Measurements from ENCODE around the gene DDX59. TPM values are rescaled to one million over a fixed set of nuclear protein-coding genes. Genes with fewer than 3 reads are reported as not detected.

DDX59 gene
- 9.7 and 16.0 TPM in 2 replicates for total RNA-seq

- H3K4me3 ChIP-seq (ENCODE audit: low read depth, low read length), result peak within 1 kb of the TSS; percentile 89
- TF ChIP-seq CTCF (IDR thresholded peaks at IDR 0.05; ENCODE audit: insufficient read depth, low read depth, low read length), result no peak
- peak; percentile 98 for DNase-seq (ENCODE audit: low read depth)
Measured at GRCh38 chr1:200669314-200670241, at the start of gene DDX59. DDX59 (minus strand) TSS chr1:200669907; CDS start chr1:200666740, 3,167 bp downstream.

GRCh38 chr1:200714504-200715187, 44.9 kb upstream of the DDX59 start:
- no peak overlapping the region for H3K4me3 ChIP-seq (ENCODE audit: low read depth, low read length)
- TF ChIP-seq CTCF (IDR thresholded peaks at IDR 0.05; ENCODE audit: insufficient read depth, low read depth, low read length), result no peak
- DNase-seq (ENCODE audit: low read depth), result no peak

GRCh38 chr1:200710166-200710565, 40.5 kb upstream of the DDX59 start:
- H3K4me3 ChIP-seq (ENCODE audit: low read depth, low read length), result no peak overlapping the region
- no peak for DNase-seq (ENCODE audit: low read depth)
- no peak for TF ChIP-seq CTCF (IDR thresholded peaks at IDR 0.05; ENCODE audit: insufficient read depth, low read depth, low read length)

GRCh38 chr1:200708769-200709168, 39.1 kb upstream of the DDX59 start:
- no peak overlapping the region for H3K4me3 ChIP-seq (ENCODE audit: low read depth, low read length)
- no peak for DNase-seq (ENCODE audit: low read depth)
- TF ChIP-seq CTCF (IDR thresholded peaks at IDR 0.05; ENCODE audit: insufficient read depth, low read depth, low read length), result no peak

GRCh38 chr1:200708161-200708560, 38.5 kb upstream of the DDX59 start:
- TF ChIP-seq CTCF (IDR thresholded peaks at IDR 0.05; ENCODE audit: insufficient read depth, low read depth, low read length), result no peak
- no peak overlapping the region for H3K4me3 ChIP-seq (ENCODE audit: low read depth, low read length)
- no peak for DNase-seq (ENCODE audit: low read depth)

GRCh38 chr1:200707116-200707515, 37.4 kb upstream of the DDX59 start:
- DNase-seq (ENCODE audit: low read depth), result no peak
- TF ChIP-seq CTCF (IDR thresholded peaks at IDR 0.05; ENCODE audit: insufficient read depth, low read depth, low read length), result no peak
- H3K4me3 ChIP-seq (ENCODE audit: low read depth, low read length), result no peak overlapping the region

Data from fibroblast of villous mesenchyme (primary cell).